ENCODE data around the gene ABL2.
"Not testable (repeated sequence)": the region's sequence is repeated elsewhere in the genome, so short reads cannot be mapped to it uniquely, and the experiment has no call there.

Gene ABL2

GRCh38 chr1:179144626-179145025, 84.9 kb downstream of the ABL2 start:
- no peak for TF ChIP-seq CTCF (IDR thresholded peaks at IDR 0.05; ENCODE audit: low read depth, low read length)
- H3K4me3 ChIP-seq (ENCODE audit: low read depth, low read length), result no peak overlapping the region

- no peak for TF ChIP-seq CTCF (IDR thresholded peaks at IDR 0.05; ENCODE audit: low read depth, low read length)
- H3K4me3 ChIP-seq (ENCODE audit: low read depth, low read length), result peak overlapping the region; percentile 19; the same call in 1 of the 2 replicates
These were observed 86.2 kb downstream of the ABL2 start for GRCh38 chr1:179143322-179143721.

GRCh38 chr1:179142889-179143299, 86.6 kb downstream of the ABL2 start:
- H3K4me3 ChIP-seq (ENCODE audit: low read depth, low read length), result peak overlapping the region; percentile 80
- no peak for TF ChIP-seq CTCF (IDR thresholded peaks at IDR 0.05; ENCODE audit: low read depth, low read length)

- H3K4me3 ChIP-seq (ENCODE audit: low read depth, low read length), result peak overlapping the region; percentile 80
- no peak for TF ChIP-seq CTCF (IDR thresholded peaks at IDR 0.05; ENCODE audit: low read depth, low read length)
These were observed 87.8 kb downstream of the ABL2 start for GRCh38 chr1:179141592-179142251.

- H3K4me3 ChIP-seq (ENCODE audit: low read depth, low read length), result not testable (repeated sequence)
These were observed 90.7 kb downstream of the ABL2 start for GRCh38 chr1:179138755-179139154.

GRCh38 chr1:179137617-179138255, 91.7 kb downstream of the ABL2 start:
- TF ChIP-seq CTCF (IDR thresholded peaks at IDR 0.05; ENCODE audit: low read depth, low read length), result no peak
- 0 out of 2 replicates have a peak overlapping the region, but pooled peaks have one; percentile 3 for H3K4me3 ChIP-seq (ENCODE audit: low read depth, low read length)

GRCh38 chr1:179135707-179136106, 93.8 kb downstream of the ABL2 start:
- H3K4me3 ChIP-seq (ENCODE audit: low read depth, low read length), result not testable (repeated sequence)

- H3K4me3 ChIP-seq (ENCODE audit: low read depth, low read length), result not testable (repeated sequence)
These were observed 94.3 kb downstream of the ABL2 start for GRCh38 chr1:179135168-179135567.
